GM12878 (cell line): ENCODE data around the gene TTC38. TPM values are rescaled to one million over a fixed set of nuclear protein-coding genes. Genes with fewer than 3 reads are reported as not detected.
A peak's percentile ranks its signal among the peaks of the same experiment; 100 is the strongest.

ENCODE experiments used
- ATAC-seq: fragments of 200-7000 bp; cut with Tn5 transposase; 3 replicates; pipeline ENCODE4 v1.9.1; 2020; ENCODE audit warnings: mild to moderate bottlenecking, moderate library complexity
- BruUV-seq: library from RNA; stranded (reverse); fragments of 400-500 nt; replicated peaks from 2 replicates; lab custom pipeline; 2021; lab: Mats Ljungman, UMichigan
- CTCF ChIA-PET: fragments of 300-600 bp; sonication (Branson Sonifier 250); formaldehyde crosslinking; extraction: SDS; loops from one replicate; lab custom pipeline; 2021; ENCODE audit warnings: inconsistent platforms; lab: Yijun Ruan, JAX
- POLR2A ChIA-PET: fragments of 350-600 bp; formaldehyde crosslinking; extraction: SDS; loops from one replicate; lab custom pipeline; 2021; ENCODE audit warnings: inconsistent platforms; lab: Charles Lee
- RAD21 ChIA-PET: fragments of 300-600 bp; sonication (Branson Sonifier 250); formaldehyde crosslinking; loops from one replicate; lab custom pipeline; 2023; ENCODE audit warnings: antibody characterized with exemption; ENCODE audit not compliant: unreplicated experiment; lab: Charles Lee
- SMC1A ChIA-PET: fragments of 300-600 bp; sonication (Branson Sonifier 250); formaldehyde crosslinking; loops from one replicate; lab custom pipeline; 2023; ENCODE audit not compliant: unreplicated experiment, uncharacterized antibody; lab: Charles Lee
- DNase-seq: peaks from one replicate; pipeline ENCODE4 v3.0.0-alpha.2; 2011; ENCODE audit warnings: low read depth, low spot score
- FAIRE-seq: peaks from 3 replicates; lab custom pipeline; 2011; peaks lifted over from hg19 to GRCh38; lab: Jason Lieb, UNC
- H2AFZ ChIP-seq: 2 replicates; pipeline ENCODE4 v1.6.0; 2011; ENCODE audit warnings: low read depth, low read length, control low read depth; ENCODE audit not compliant: control insufficient read depth
- H3K27ac ChIP-seq: 2 replicates; pipeline ENCODE4 v1.5.1; 2011; ENCODE audit warnings: control low read depth; ENCODE audit not compliant: control insufficient read depth, insufficient read depth
- H3K27me3 ChIP-seq, 2 experiments: replicated peaks in 1 of 2; 2 replicates each; pipeline versions ENCODE4 v1.6.0 to v1.6.1; 2011; ENCODE audit warnings: low read length in 1 of 2; ENCODE audit not compliant: control insufficient read depth in 2 of 2, insufficient read depth in 2 of 2
- H3K36me3 ChIP-seq, 2 experiments: 2 replicates each; pipeline ENCODE4 v1.5.1; 2011; ENCODE audit warnings: low read length in 1 of 2; ENCODE audit not compliant: control insufficient read depth in 2 of 2, insufficient read depth in 2 of 2
- H3K4me1 ChIP-seq: 2 replicates; pipeline ENCODE4 v1.6.1; 2011; ENCODE audit warnings: mild to moderate bottlenecking, low read length, moderate library complexity, mixed read lengths; ENCODE audit not compliant: control insufficient read depth, insufficient read depth
- H3K4me2 ChIP-seq: 2 replicates; pipeline ENCODE4 v1.6.0; 2011; ENCODE audit warnings: control low read depth; ENCODE audit not compliant: control insufficient read depth, insufficient read depth
- H3K4me3 ChIP-seq: fragments of 200-600 bp; sonication (generic); 2 replicates; pipeline ENCODE4 v1.5.1; 2016
- H3K79me2 ChIP-seq: 2 replicates; pipeline ENCODE4 v1.6.0; 2011; ENCODE audit warnings: low read length; ENCODE audit not compliant: control insufficient read depth, insufficient read depth
- H3K9ac ChIP-seq: 2 replicates; pipeline ENCODE4 v1.8.0; 2011; ENCODE audit warnings: low read length, control low read depth, mixed read lengths; ENCODE audit not compliant: control insufficient read depth, insufficient read depth
- H3K9me3 ChIP-seq: replicated peaks from 3 replicates; pipeline ENCODE4 v1.5.1; 2011; ENCODE audit warnings: mild to moderate bottlenecking, low read length; ENCODE audit not compliant: control insufficient read depth, insufficient read depth
- H4K20me1 ChIP-seq: 2 replicates; pipeline ENCODE4 v1.6.0; 2011; ENCODE audit not compliant: control insufficient read depth, insufficient read depth
- BHLHE40 ChIP-seq, 2 experiments: fragments of 450-650 bp in 1 of 2; IDR thresholded peaks; 2 replicates each; pipeline ENCODE4 v1.6.1; 2011 to 2017; ENCODE audit warnings: low read depth in 2 of 2, borderline replicate concordance in 1 of 2, improper control_type of control experiment in 1 of 2, low read length in 1 of 2, mild to moderate bottlenecking in 1 of 2
- CREM ChIP-seq: IDR thresholded peaks from 2 replicates; pipeline ENCODE4 v1.6.1; 2014; ENCODE audit warnings: antibody characterized with exemption, low read depth
- IKZF1 ChIP-seq: fragments of 450-650 bp; conservative IDR thresholded peaks from 2 replicates; pipeline ENCODE4 v1.6.1; 2017; ENCODE audit warnings: antibody characterized with exemption, mild to moderate bottlenecking
- MEF2B ChIP-seq: fragments of 450-650 bp; IDR thresholded peaks from 2 replicates; pipeline ENCODE4 v1.6.1; 2018; ENCODE audit warnings: mild to moderate bottlenecking, moderate library complexity; ENCODE audit not compliant: partially characterized antibody, poor library complexity, severe bottlenecking
- NR2C1 ChIP-seq: fragments of 450-650 bp; IDR thresholded peaks from 2 replicates; pipeline ENCODE4 v1.6.1; 2017; ENCODE audit warnings: antibody characterized with exemption, mild to moderate bottlenecking, moderate library complexity
- NR2F1 ChIP-seq: fragments of 450-650 bp; conservative IDR thresholded peaks from 2 replicates; pipeline ENCODE4 v1.6.1; 2017; ENCODE audit warnings: mild to moderate bottlenecking
- PKNOX1 ChIP-seq: fragments of 450-650 bp; IDR thresholded peaks from 2 replicates; pipeline ENCODE4 v1.6.1; 2016; ENCODE audit warnings: mild to moderate bottlenecking
- POU2F2 ChIP-seq: IDR thresholded peaks from 3 replicates; pipeline ENCODE4 v1.6.1; 2011; ENCODE audit warnings: low read depth, mild to moderate bottlenecking, low read length, borderline replicate concordance
- SMC3 ChIP-seq: IDR thresholded peaks from 2 replicates; pipeline ENCODE4 v1.6.1; 2011; ENCODE audit warnings: low read length, improper control_type of control experiment, borderline replicate concordance
- TCF12 ChIP-seq: IDR thresholded peaks from 2 replicates; pipeline ENCODE4 v1.6.1; 2011; ENCODE audit warnings: low read depth, mild to moderate bottlenecking, low read length
- ZNF217 ChIP-seq: fragments of 450-650 bp; IDR thresholded peaks from 2 replicates; pipeline ENCODE4 v1.6.1; 2017; ENCODE audit warnings: antibody characterized with exemption, mild to moderate bottlenecking
- ZNF274 ChIP-seq: IDR thresholded peaks from one replicate; pipeline ENCODE4 v1.8.0; 2011; ENCODE audit not compliant: insufficient read length, insufficient read depth
- WGBS: methylation state at CpG from one replicate; pipeline ENCODE4 v1.1.6; 2016; ENCODE audit warnings: low lambda C conversion rate; ENCODE audit not compliant: insufficient replicate concordance, insufficient coverage; ENCODE audit errors: missing lambda C conversion rate; 5-methylcytosine and 5-hydroxymethylcytosine counted together
- in situ Hi-C: fragments of 300-500 bp; cut with MboI; formaldehyde crosslinking; loops from 9 replicates; pipeline ENCODE4 v1.14.3; 2018; ENCODE audit warnings: mixed read lengths
- intact Hi-C: fragments of 100-400 bp; cut with micrococcal nuclease; formaldehyde crosslinking; loops from one replicate; pipeline ENCODE4 v1.14.2; 2022; ENCODE audit not compliant: unreplicated experiment
- polyA plus RNA-seq, 11 experiments: library from polyadenylated mRNA; depleted of rRNA in 4 of 11; unstranded in 6 of 11; stranded (reverse) in 5 of 11; fragments of >200 nt; fragmentation: Nextera tagmentation in 4 of 11; fragmentation: Illumina TruSeq in 1 of 11; extraction: Ambion mirVana in 4 of 11; extraction: Trizol in 1 of 11; gene quantifications; 1 replicate in 1 of 11; 2 replicates in 10 of 11; pipeline versions ENCODE4 v1.2.1 to v1.2.3, GENCODE V29; 2011 to 2016; ENCODE audit warnings: inconsistent platforms in 2 of 11, missing spikeins in 2 of 11, low read depth in 1 of 11
- total RNA-seq, 4 experiments: library from RNA; depleted of rRNA in 3 of 4; stranded (reverse); fragments of >200 nt in 3 of 4; fragmentation: Illumina TruSeq in 1 of 4; extraction: Trizol in 1 of 4; gene quantifications; 2 replicates each; pipeline versions ENCODE4 v1.2.1 to v1.2.3, GENCODE V29; 2013 to 2021

TTC38 gene
- total and polyA plus RNA-seq, 10 of the 15 experiments (the other 5 are each of a cell fraction or from before 2014, with no cell fraction given): 0.58 to 39.9 (median 13.0) TPM

GRCh38 chr22:46241396-46242007 is 26.3 kb upstream of the TTC38 start:
- no peak overlapping the region for H3K9ac ChIP-seq
- H3K4me3 ChIP-seq: no peak overlapping the region
- no peaks in the 10 kb centered on the region for H3K9me3 ChIP-seq
- intact Hi-C loops: no loop called here
- peaks cover 6% of the 10 kb centered on the region for H3K4me1 ChIP-seq
- RAD21 ChIA-PET: no interaction called here
- no peak overlapping the region for H3K27ac ChIP-seq
- H3K27me3 ChIP-seq: no peaks in the 10 kb centered on the region
- BruUV-seq: no TSS peak
- TF ChIP-seq NR2F1 (no peak), IKZF1 (no peak), MEF2B (no peak), POU2F2 (no peak), NR2C1 (no peak)
- TF ChIP-seq, all 136 proteins: peak for 0
- Histone ChIP-seq H3K4me2 (no peak overlapping the region), H3K79me2 (no peaks in the 10 kb centered on the region), H2AFZ (no peak overlapping the region), H4K20me1 (no peaks in the 10 kb centered on the region), H3K36me3 (no peaks in the 10 kb centered on the region)
- FAIRE-seq (no peak), ATAC-seq (no peak), DNase-seq (no peak)
- in situ Hi-C loops: no loop called here
- ChIA-PET SMC1A (interaction anchor here (0.8 to 1.1 kb wide), 3 partner anchors 11 to 34 kb away, joined by 3 read pairs; no protein-coding TSS in a partner anchor), CTCF (interaction anchor here (0.5 kb wide), 1 partner anchor 1115 kb away, joined by 3 read pairs; no protein-coding TSS in a partner anchor), POLR2A (interaction anchor here (0.7 kb wide), 1 partner anchor 66 kb away, joined by 3 read pairs; no protein-coding TSS in a partner anchor)
- WGBS: 87% methylated on average over 5 of the region's 5 CpGs

DNA sequence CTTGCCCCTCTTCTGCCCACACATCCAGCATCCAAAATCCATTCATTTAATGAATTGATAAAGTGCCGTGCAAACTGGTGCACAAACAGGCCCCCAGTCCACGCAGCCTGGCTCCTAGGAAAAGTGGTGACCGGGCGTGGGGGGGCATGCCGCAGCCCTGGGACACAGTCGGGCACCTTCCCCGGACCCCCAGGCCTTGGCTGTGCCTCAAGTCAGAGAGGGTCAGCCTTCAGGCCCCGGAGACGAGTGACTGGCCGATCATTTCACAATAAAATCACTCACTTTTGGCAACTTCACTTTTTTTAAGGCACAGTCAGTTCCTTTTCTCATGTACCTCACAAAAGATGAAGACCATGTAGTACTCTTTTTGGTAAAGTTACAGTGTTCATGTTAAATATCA is 25.7 kb upstream of the TTC38 start:
- Histone ChIP-seq H3K9ac (no peak overlapping the region), H3K79me2 (no peaks in the 10 kb centered on the region), H3K4me1 (peaks cover 6% of the 10 kb centered on the region), H2AFZ (no peak overlapping the region), H4K20me1 (no peaks in the 10 kb centered on the region), H3K9me3 (no peaks in the 10 kb centered on the region), H3K27me3 (no peaks in the 10 kb centered on the region), H3K4me2 (no peak overlapping the region), H3K36me3 (no peaks in the 10 kb centered on the region), H3K27ac (no peak overlapping the region), H3K4me3 (no peak overlapping the region)
- FAIRE-seq (no peak), DNase-seq (no peak), ATAC-seq (no peak)
- no peak for TF ChIP-seq BHLHE40 (IDR thresholded peaks at IDR 0.05; ENCODE audit: borderline replicate concordance in 1 of 2, low read depth in 2 of 2, low read length in 1 of 2)
- no peak for TF ChIP-seq CREM
- no peak for TF ChIP-seq ZNF217
- TF ChIP-seq PKNOX1: no peak
- no peak for TF ChIP-seq POU2F2
- TF ChIP-seq ZNF274: no peak
- no peak for TF ChIP-seq SMC3
- no peak for TF ChIP-seq TCF12
- in situ Hi-C loops: no loop called here
- RAD21 ChIA-PET: no interaction called here
- TSS peak; percentile 34 for BruUV-seq
- intact Hi-C loops: no loop called here
- POLR2A ChIA-PET: interaction anchor here (0.7 kb wide), 1 partner anchor 65 kb away, joined by 3 read pairs; no protein-coding TSS in a partner anchor
- CTCF ChIA-PET: no interaction called here
- SMC1A ChIA-PET: interaction anchor here (1.0 kb wide), 1 partner anchor 10 kb away, joined by 3 read pairs; no protein-coding TSS in a partner anchor
- 95% methylated on average over 10 of the region's 10 CpGs for WGBS
